ENCODE results near the gene ZNF697.
"Not testable (repeated sequence)": the region's sequence is repeated elsewhere in the genome, so short reads cannot be mapped to it uniquely, and the experiment has no call there.

ZNF697 gene

DNA sequence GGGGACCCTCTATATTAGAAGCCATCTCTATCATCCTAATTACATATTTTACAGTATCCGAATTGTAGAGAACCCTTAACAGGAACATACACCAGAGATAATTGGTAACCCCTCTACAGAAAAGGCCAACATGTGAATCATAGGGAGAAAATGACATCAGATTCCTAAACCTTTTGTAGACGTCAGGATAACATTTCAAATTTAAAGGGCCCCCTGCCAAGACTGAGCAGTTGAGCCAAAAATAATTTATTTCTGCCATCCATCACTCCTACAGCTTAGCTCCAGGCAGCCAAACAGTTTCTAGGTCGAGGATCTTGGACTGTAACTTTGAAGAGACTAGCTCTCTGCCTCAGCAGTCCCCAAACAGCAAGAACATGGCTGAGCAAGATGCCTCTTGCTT is 21.2 kb downstream of the ZNF697 start:
- DNase-seq = no peak

- no peak for DNase-seq
Observed at GRCh38 chr1:119626011-119626545, 22.0 kb downstream of the ZNF697 start.

GRCh38 chr1:119623678-119624077 is 24.4 kb downstream of the ZNF697 start:
- DNase-seq = no peak

- no peak for DNase-seq
Observed at GRCh38 chr1:119623193-119623515, 24.9 kb downstream of the ZNF697 start.

- DNase-seq = no peak
Observed at GRCh38 chr1:119622311-119623192, 25.5 kb downstream of the ZNF697 start.

GRCh38 chr1:119621705-119622104 is 26.4 kb downstream of the ZNF697 start:
- DNase-seq = no peak

DNA sequence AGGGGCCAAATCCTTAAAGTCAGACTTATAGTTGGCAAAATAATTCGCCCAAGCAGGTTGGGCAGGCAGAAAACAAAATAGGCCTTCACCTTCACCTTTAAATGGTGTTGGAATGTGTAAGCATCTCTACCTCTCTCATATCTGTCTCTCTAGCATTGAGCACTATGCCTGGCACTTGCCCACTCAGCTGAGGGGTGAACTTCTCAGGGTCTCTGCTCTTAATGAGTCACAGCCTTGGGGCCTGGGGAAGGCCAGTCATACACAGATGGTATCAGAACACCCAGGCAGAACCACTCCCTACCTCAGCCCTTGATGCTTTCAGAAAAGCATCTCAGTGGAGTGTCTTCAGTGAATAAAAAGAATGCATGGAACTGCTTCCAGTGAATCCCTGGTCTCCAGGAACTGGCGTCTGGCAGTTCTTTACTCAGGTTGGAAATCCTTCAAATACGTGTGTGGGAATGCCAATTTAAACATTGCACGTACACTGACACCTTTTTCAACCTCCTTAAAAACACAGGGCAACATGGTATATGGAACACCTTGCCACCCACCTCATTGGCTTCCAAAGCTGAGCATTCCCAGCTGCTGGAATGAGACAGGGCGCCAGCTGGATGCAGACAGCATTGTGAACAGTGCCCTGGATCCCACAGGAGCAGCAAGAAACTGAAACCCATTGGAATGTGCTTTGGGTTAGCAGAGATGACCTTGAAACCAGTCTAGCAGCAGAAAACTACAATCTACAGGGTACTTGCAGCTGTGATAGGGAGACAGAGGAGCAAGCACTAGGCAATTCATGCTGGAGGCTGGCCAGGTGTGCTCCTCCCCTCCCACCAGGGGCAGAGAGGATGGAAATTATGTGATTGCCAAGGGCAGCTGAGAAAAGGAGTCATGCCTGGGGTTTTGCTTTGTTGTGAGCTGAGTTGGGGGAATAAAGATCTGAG is 30.0 kb downstream of the ZNF697 start:
- DNase-seq = no peak

GRCh38 chr1:119616748-119617147 is 31.3 kb downstream of the ZNF697 start:
- not testable (repeated sequence) for DNase-seq

- DNase-seq = not testable (repeated sequence)
Observed at GRCh38 chr1:119615100-119615499, 33.0 kb downstream of the ZNF697 start.

GRCh38 chr1:119613769-119614720 is 34.0 kb downstream of the ZNF697 start:
- DNase-seq = peak; percentile 62

- peak; percentile 49 for DNase-seq
Observed at GRCh38 chr1:119611701-119612113, 36.4 kb downstream of the ZNF697 start.

DNA sequence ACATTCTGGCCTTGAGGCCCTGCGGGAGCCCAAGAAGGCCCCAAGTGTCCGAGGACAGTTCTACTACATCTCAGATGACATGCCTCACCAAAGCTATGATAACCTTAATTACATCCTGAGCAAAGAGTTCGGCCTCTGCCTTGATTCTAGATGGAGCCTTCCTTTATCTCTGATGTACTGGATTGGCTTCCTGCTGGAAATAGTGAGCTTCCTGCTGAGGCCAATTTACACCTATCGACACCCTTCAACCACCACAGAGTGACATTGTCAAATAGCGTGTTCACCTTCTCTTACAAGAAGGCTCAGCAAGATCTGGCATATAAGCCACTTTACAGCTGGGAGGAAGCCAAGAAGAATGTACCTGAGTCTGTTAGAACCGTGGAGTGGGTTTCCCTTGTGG is 39.2 kb downstream of the ZNF697 start:
- DNase-seq = not testable (repeated sequence)

DNA sequence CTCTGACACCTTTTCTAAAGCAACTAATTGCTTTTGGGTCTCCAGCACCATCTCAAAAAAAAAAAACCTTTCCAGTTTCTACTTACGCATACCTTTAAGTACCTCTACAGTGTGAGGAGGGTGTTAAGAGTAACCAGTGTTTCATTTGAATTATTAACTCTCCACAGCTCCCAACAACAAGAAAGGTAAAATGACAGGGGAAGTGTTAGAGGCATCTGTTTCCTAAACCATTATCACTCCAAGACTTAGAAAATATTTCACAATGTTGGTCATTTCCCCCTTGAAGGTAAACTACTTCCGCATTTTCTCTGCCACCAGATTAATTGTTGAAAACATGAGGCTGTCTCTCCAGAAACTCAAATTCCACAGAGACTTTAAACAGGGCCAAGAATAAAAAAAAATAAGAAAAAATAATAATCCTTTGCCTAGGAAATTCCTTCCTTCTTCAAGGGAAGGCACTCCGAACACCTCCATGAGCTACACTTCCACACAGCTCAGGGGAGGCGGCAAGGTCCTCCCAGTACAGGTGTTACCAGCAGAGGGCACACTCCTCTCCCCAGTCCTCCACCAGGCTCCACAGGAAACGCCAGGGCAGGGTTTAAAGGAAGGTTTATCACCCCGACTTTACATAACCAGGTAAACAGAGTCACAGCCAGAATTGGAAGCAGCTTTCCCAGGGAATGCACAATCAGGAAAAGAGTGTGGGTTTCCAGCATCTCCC is 40.8 kb downstream of the ZNF697 start:
- not testable (repeated sequence) for DNase-seq

- no peak for DNase-seq
Observed at GRCh38 chr1:119606394-119606793, 41.7 kb downstream of the ZNF697 start.

DNA sequence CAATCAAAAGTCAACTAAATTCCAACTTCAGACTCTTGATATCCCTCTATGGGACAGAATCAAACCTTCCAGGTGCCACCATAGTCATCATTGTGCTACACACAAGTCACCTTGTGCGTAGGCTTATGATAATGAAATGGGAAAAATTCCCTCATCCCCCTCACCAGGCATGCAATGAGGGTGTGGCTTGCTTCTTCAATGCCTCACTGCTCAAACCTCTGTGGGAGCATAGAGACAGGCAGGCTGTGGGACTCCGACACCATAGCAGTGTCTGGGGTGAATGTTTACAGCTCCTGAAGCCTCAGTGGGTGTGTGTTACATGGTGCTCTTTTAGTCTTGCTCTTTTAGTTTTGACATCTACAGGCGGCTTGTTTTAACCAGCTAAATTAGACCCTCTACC is 42.4 kb downstream of the ZNF697 start:
- DNase-seq = no peak

DNA sequence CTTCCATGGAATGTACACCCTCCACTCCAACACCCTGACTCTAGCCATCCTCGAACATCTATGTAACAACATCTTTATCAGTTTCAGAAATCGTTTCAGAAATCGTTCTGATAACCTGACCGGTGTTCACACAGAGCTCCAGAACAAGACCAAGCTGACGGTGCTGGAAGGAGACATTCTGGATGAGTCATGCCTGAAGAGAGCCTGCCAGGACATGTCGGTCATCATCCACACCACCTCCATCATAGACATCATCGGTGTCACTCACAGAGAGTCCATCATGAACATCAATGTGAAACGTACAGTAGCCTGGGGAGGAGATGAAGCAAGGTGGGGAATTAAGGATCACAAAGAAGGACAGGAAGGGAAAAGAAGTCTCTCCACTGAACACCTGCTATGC is 43.0 kb downstream of the ZNF697 start:
- not testable (repeated sequence) for DNase-seq

- DNase-seq = no peak
Observed at GRCh38 chr1:119603695-119604094, 44.4 kb downstream of the ZNF697 start.

GRCh38 chr1:119603241-119603640 is 44.8 kb downstream of the ZNF697 start:
- DNase-seq = not testable (repeated sequence)

DNA sequence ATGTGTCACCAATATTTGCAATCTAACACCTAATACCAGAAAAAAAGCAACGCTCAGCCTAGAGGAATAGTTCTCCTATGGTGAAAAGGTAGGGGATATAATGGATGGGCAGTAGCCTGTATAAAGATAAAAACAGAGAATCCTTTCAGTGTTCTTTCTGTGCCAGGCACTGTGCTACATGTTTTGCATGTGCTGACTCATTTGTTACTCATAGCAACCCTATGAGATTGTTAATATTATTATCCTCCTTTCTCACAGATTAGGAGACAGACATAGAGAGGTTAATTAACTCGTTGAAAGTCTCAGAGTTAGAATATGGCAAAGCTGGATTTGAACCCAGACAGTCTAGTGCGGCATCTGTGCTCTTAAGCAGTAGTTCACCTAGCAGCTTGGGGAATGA is 45.3 kb downstream of the ZNF697 start:
- DNase-seq = not testable (repeated sequence)

GRCh38 chr1:119602169-119602568 is 45.9 kb downstream of the ZNF697 start:
- no peak for DNase-seq

- no peak for DNase-seq
Observed at GRCh38 chr1:119600976-119601375, 47.1 kb downstream of the ZNF697 start.

DNA sequence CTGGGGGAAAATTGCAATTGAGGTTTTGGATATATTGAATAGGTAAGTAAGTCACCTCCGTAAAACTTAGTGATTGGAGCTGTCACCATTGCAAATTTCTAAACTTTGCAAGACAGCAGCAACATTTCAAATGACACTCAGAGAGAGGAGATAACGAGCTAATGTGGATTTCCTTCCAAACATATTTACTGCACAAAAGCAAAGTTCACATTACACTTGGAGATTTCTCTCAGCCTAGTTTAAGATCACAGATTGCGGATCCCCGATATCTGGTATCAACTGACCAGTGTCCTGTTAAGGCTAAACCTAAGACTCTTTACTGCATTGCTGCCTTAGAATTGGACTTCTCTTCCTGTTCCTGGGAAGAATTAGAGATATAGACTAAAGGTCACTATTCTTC is 47.5 kb downstream of the ZNF697 start:
- no peak for DNase-seq
